Large intestine (tissue), 3 donors: ENCODE results near the gene CCDC195. TPM values are rescaled to one million over a fixed set of nuclear protein-coding genes. Genes with fewer than 3 reads are reported as not detected.
"Not testable (repeated sequence)": the region's sequence is repeated elsewhere in the genome, so short reads cannot be mapped to it uniquely, and the experiment has no call there.

Experiments
- DNase-seq, 2 donors: peaks; one replicate each; pipeline versions ENCODE4 v3.0.0 to v3.0.0-alpha.2; 2013
- H3K27ac ChIP-seq: one replicate; pipeline ENCODE4 v1.5.1; 2013; ENCODE audit warnings: low read length
- H3K27me3 ChIP-seq: 2 replicates; pipeline ENCODE4 v1.6.1; 2013; ENCODE audit warnings: low read length; ENCODE audit not compliant: control insufficient read depth, insufficient read depth
- H3K36me3 ChIP-seq: 2 replicates; pipeline ENCODE4 v1.6.1; 2013; ENCODE audit warnings: low read length; ENCODE audit not compliant: control insufficient read depth, insufficient read depth
- H3K4me1 ChIP-seq: one replicate; pipeline ENCODE4 v1.6.1; 2013; ENCODE audit warnings: low read length; ENCODE audit not compliant: control insufficient read depth, insufficient read depth
- H3K4me3 ChIP-seq: one replicate; pipeline ENCODE4 v1.5.1; 2013; ENCODE audit warnings: low read length
- H3K9me3 ChIP-seq: one replicate; pipeline ENCODE4 v1.6.1; 2013; ENCODE audit warnings: mild to moderate bottlenecking, low read depth, low read length, moderate library complexity; ENCODE audit not compliant: control insufficient read depth
- WGBS: methylation state at CpG from one replicate; pipeline ENCODE4 v1.1.5; 2013; ENCODE audit warnings: low lambda C conversion rate; ENCODE audit not compliant: insufficient coverage; 5-methylcytosine and 5-hydroxymethylcytosine counted together
- polyA plus RNA-seq: library from polyadenylated mRNA; unstranded; fragments of 120-200 nt; gene quantifications from one replicate; pipeline ENCODE4 v1.2.1, GENCODE V29; 2013

The CCDC195 gene
- polyA plus RNA-seq, 1 donor = not detected

DNA sequence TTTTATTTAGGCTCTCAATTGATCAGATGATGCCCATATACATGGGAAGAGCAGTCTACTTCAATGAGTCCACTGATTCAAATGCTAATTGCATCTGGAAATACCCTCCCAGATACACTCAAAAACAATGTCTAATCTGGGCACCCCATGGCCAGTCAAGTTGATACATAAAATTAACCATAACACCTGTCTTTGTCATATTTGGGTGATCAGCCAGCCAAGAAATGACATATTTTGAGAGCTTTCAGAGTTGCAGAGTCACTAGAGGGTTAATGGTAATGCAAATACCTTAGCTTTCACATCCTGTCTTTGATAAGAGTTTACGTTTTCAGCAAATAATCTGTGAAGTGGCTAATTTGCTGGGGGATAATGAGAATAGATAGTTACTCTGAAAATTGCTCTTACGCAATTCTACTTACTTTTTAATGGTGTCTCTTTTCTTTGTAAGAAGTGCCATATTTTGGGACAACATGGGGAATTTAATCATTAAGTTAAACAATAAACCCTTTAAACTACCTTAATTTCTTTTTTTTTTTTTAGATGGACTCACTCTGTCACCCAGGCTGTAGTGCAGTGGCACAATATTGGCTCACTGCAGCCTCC, 49.1 kb downstream of the CCDC195 start:
- Histone ChIP-seq H3K4me3 (no peak overlapping the region), H3K36me3 (no peaks in the 10 kb centered on the region), H3K4me1 (no peaks in the 10 kb centered on the region), H3K27ac (no peak overlapping the region), H3K9me3 (no peaks in the 10 kb centered on the region), H3K27me3 (no peaks in the 10 kb centered on the region)
- DNase-seq = no peak
- WGBS = no CpG with 5 or more reads among the region's 2 CpGs

DNA sequence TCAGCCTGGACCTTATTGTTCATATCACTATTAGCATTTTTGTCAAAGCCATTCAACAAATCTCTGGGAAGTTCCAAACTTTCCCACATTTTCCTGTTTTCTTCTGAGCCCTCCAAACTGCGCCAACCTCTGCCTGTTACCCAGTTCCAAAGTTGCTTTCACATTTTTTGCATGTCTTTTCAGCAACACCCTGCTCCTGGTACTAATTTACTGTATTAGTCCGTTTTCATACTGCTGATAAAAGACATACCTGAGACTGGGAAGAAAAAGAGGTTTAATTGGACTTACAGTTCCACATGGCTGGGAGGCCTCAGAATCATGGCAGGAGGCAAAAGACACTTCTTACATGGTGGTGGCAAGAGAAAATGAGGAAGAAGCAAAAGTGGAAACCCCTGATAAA, 52.8 kb downstream of the CCDC195 start:
- not testable (repeated sequence) for H3K27ac ChIP-seq, H3K36me3 ChIP-seq, DNase-seq, H3K4me1 ChIP-seq, H3K9me3 ChIP-seq, H3K27me3 ChIP-seq, H3K4me3 ChIP-seq
- 100% methylated on average over 2 of the region's 2 CpGs for WGBS

DNA sequence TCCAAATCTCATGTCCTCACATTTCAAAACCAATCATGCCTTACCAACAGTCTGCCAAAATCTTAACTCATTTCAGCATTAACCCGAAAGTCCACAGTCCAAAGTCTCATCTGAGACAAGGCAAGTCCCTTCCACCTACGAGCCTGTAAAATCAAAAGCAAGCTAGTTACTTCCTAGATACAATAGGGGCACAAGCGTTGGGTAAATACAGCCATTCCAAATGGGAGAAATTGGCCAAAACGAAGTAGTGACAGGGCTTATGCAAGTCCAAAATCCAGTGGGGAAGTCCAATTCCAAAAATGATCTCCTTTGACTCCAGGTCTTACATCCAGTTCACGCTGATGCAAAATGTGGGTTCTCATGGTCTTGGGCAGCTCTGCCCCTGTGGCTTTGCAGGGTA, 54.5 kb downstream of the CCDC195 start:
- DNase-seq, H3K4me3 ChIP-seq, H3K4me1 ChIP-seq, H3K27ac ChIP-seq, H3K27me3 ChIP-seq, H3K36me3 ChIP-seq, H3K9me3 ChIP-seq: not testable (repeated sequence)
- no CpG with 5 or more reads among the region's 5 CpGs for WGBS

DNA sequence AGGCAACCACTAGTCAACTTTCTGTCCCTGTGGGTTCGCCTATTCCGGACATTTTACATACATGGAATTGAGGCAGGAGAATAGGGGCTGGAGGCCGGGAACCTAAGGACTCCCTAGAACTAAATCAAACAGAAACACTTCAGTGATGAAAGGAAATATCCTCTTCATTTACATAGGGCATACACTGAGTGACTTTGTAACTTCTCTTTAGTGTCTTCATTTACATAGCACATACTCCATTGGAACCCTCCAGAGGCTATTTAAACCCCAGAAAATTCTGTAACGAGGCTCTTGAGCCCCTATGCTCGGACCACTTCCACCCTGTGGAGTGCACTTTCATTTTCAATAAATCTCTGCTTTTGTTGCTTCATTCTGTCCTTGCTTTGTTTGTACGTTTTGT, 56.5 kb downstream of the CCDC195 start:
- DNase-seq = no peak
- Histone ChIP-seq H3K4me1 (no peaks in the 10 kb centered on the region), H3K27me3 (no peaks in the 10 kb centered on the region), H3K4me3 (no peak overlapping the region), H3K9me3 (peaks cover 10% of the 10 kb centered on the region), H3K27ac (no peak overlapping the region), H3K36me3 (no peaks in the 10 kb centered on the region)
- 80% methylated on average over 1 of the region's 6 CpGs for WGBS

DNA sequence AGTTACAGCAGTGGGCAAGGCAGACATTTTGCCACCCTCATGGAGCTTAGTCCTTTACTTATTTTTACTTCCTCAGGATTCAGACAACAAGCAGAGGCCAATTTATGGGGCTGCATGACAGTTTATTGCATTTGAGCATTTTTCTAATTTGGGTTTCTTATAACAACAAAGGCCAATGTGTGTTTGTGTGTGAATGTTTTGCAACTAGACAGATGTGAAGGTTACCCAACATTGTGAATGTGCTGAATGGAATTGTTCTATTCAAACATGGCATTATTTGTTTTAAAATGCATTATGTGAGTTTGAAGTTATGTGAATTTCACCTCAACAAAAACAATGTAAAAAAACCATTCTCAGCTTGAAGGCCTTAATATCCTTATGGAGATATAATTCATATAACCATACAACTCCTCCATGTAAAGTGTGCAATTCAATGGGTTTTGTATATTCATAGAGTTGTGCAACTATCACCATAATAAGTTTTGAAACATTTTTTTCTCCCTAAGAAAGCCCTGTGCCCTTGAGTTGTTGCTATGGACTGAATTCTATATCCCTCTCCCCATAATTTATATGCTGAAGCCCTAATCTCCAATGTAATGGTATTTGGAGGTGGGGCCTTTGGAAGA, 57.3 kb downstream of the CCDC195 start:
- no peaks in the 10 kb centered on the region for H3K36me3 ChIP-seq
- H3K9me3 ChIP-seq = peaks cover 10% of the 10 kb centered on the region
- no peaks in the 10 kb centered on the region for H3K4me1 ChIP-seq
- H3K27ac ChIP-seq = no peak overlapping the region
- no peak for DNase-seq
- H3K4me3 ChIP-seq = no peak overlapping the region
- H3K27me3 ChIP-seq = no peaks in the 10 kb centered on the region

DNA sequence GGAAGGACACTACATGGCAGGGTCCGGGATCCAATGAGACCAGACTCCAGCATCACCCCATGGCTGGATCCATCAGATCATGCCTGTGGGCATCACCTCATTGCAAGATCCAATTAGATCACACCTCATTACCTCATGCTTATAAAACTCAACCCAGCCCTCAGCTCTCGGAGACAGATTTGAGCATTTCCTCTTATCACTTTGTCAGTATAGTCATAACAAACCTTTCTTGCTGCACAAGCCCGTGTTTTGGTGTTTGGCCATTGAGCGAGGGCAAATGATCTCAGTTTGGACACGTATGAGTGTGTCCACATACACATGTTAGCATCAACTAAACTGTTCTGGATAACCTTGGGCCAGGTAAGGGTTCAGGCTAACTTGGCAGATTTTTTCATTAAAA, 58.8 kb downstream of the CCDC195 start:
- Histone ChIP-seq H3K4me1 (no peaks in the 10 kb centered on the region), H3K27me3 (no peaks in the 10 kb centered on the region), H3K9me3 (peaks cover 10% of the 10 kb centered on the region), H3K4me3 (no peak overlapping the region), H3K36me3 (no peaks in the 10 kb centered on the region), H3K27ac (no peak overlapping the region)
- DNase-seq = no peak
- no CpG with 5 or more reads among the region's 5 CpGs for WGBS

DNA sequence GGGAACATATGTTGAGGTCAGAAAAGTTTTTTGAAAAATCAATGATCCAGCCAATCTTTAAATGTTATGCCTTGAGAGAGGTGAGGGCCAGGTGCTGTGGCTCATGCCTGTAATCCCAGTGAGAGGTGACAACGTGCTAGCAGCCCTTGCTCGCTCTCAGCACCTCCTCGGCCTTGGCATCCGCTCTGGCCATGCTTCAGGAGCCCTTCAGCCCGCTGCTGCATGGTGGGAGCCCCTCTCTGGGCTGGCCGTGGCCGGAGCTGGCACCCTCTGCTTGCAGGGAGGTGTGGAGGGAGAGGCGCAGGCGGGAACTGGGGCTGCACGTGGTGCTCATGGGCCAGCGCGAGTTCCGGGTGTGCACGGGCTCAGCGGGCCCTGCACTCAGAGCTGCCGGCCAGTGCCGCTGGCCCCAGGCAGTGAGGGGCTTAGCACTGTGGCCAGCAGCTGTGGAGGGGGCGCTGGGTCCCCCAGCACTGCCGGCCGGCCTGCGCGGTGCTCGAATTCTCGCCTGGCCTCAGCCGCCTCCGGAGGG, 61.1 kb downstream of the CCDC195 start:
- WGBS = no CpG with 5 or more reads among the region's 26 CpGs

More for the DNA sequence above, 61.1 kb downstream of the CCDC195 start:
- H3K4me3 ChIP-seq = no peak overlapping the region
- no peak for DNase-seq
- no peaks in the 10 kb centered on the region for H3K4me1 ChIP-seq
- peaks cover 8% of the 10 kb centered on the region for H3K9me3 ChIP-seq
- H3K27ac ChIP-seq = no peak overlapping the region
- no peaks in the 10 kb centered on the region for H3K27me3 ChIP-seq
- H3K36me3 ChIP-seq = no peaks in the 10 kb centered on the region

Other genes with a start within 250 kb of the CCDC195 start
- gene CUL3, start 131.0 kb downstream of the CCDC195 start, polyA plus RNA-seq = 63.3 TPM